ENCODE measurements around the gene GNAI3.

Gene GNAI3

DNA sequence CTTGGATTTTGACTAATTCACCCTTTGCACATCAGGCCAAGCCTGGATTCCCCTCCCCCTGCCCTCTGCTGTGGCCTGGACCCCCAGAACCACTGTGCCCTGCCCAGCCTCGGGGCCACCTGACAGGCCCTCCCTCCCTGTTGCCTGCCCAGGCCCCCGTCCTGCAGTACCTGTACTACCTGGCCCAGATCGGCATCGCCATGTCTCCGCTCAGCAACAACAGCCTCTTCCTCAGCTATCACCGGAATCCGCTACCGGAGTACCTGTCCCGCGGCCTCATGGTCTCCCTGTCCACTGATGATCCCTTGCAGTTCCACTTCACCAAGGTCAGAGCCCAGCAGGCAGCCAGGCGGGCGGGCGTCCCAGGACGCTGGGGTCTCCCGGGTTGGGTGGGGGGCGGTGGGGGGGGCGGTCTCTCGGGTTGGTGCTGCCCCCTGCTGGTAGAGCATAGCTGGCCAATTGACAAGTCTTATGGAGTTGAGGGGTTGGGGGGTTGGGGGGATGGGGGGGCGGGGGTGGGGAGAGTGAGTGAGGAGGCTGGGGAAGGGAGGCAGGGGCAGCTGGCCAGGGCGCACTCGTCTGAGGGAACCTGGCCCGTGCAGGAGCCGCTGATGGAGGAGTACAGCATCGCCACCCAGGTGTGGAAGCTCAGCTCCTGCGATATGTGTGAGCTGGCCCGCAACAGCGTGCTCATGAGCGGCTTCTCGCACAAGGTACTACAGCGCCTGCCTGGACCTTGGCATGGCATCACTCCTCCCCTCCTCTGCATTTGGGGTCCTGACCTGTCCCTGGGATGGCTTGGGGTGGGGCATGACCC lies 81.9 kb downstream of the GNAI3 start:
- Mint-ChIP-seq H3K36me3 (peaks cover 6% of the 10 kb centered on the region), H3K27me3 (no peaks in the 10 kb centered on the region), H3K4me3 (no peak overlapping the region), H3K27ac (no peak overlapping the region), H3K9me3 (no peaks in the 10 kb centered on the region), H3K4me1 (peaks cover 15% of the 10 kb centered on the region)

DNA sequence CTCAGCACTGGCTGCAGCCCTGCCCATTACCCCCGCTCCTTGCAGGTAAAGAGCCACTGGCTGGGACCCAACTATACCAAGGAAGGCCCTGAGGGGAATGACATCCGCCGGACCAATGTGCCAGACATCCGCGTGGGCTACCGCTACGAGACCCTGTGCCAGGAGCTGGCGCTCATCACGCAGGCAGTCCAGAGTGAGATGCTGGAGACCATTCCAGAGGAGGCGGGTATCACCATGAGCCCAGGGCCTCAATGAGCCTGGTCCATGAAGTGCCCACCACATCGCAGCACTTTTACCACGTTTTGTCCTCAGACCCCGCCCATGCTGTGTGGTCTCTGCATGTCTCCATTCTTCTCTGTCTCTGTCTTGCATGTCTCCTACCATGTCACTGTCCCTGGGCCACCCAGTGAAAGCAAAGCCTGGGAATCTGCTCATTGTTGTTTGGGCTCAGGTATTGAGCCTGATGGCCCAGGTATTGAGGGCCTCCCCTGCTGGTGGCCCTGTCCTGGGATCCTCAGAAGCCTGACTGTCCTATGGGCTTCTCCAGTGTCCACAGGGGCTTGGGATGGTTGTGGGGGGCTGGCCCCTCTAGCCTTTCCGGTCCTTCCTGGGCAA lies 82.6 kb downstream of the GNAI3 start:
- no peak overlapping the region for H3K4me3 Mint-ChIP-seq
- H3K9me3 Mint-ChIP-seq: no peaks in the 10 kb centered on the region
- H3K4me1 Mint-ChIP-seq: peaks cover 15% of the 10 kb centered on the region
- H3K27ac Mint-ChIP-seq: no peak overlapping the region
- H3K27me3 Mint-ChIP-seq: no peaks in the 10 kb centered on the region
- peaks cover 6% of the 10 kb centered on the region for H3K36me3 Mint-ChIP-seq

DNA sequence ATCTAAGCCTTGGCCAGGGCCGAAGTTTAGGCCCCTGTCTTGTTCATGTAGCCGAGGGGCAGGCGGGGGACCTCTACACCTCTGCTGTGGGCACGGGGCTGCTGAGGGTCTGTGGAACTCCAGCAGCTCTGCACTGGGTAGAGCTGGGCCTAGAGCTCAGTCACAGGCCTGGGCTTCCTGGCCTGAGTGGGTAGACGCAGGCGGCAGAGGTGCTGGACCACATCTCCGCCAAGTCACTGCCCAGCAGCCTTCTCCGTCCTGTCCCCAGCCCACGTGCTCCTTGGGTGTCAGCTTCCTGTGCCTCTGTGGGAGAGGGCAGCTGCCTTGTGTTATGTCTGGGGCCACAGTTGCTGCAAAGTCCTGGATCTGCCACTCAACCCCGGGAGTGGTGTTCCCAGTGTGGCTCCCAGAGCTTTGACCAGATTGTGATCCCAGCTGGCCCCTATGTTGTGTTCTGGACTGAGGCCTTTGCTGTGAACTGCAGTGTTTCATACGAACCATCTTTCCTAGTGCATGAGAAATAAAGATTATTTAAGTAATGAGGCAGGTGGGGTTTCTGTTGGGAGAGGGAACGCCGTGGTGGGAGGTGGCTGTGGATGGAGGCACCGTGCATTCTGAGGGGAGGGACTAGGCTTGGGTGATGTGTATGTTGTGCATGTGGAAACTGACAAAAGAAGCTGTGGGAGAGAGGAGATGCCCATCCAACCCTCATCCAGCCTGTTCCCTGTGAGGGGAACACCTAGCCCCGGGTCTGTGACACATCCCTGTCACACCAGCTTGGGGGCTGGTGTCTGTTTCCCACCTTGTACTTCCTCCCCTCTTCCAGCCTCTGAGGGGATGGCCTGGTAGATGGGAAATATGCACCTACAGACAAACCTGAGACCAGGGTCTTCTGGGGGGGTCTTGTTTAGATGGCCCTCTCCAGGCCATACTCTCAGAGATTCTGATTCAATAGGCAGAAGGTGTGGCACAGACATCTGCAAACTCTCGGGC lies 83.4 kb downstream of the GNAI3 start:
- Mint-ChIP-seq H3K27me3 (no peaks in the 10 kb centered on the region), H3K36me3 (peaks cover 6% of the 10 kb centered on the region), H3K4me1 (peaks cover 15% of the 10 kb centered on the region), H3K9me3 (no peaks in the 10 kb centered on the region), H3K27ac (peak overlapping the region; percentile 38), H3K4me3 (no peak overlapping the region)

DNA sequence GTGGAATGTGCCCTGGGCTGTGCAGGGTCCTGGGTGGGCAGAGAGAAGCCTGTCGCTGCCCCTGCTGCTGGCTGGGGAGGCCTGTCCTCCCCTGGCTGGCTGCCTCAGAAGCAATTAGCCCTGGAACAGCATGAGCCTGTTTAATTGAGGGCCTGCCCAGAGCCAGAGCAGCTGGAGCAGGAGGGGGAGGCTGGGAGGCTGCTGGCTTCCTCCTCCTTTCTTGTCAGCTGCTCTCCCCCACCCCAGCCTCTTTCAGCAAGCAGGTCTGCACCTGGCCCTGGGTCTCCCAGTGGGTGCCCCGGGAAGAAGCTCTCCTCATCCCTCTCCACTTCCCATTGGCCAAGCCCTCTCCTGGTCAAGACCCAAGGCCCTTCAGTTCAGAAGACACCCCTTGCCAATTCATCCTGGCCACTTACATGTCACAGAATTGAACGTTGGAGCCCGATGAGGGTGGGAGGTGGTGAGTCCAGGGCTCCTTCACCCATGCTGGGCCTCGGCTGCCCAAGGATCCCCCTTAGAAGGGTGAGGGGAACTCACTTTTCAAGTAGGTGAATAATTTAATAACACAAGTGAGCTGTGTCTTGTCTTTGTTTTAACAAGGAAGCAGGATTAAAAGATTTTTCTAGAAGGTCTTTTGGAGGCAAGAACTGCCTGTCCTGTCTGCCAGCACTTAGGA lies 84.4 kb downstream of the GNAI3 start:
- peaks cover 15% of the 10 kb centered on the region for H3K4me1 Mint-ChIP-seq
- no peak overlapping the region for H3K4me3 Mint-ChIP-seq
- H3K27me3 Mint-ChIP-seq: no peaks in the 10 kb centered on the region
- no peak overlapping the region for H3K27ac Mint-ChIP-seq
- H3K36me3 Mint-ChIP-seq: peaks cover 6% of the 10 kb centered on the region
- H3K9me3 Mint-ChIP-seq: no peaks in the 10 kb centered on the region

DNA sequence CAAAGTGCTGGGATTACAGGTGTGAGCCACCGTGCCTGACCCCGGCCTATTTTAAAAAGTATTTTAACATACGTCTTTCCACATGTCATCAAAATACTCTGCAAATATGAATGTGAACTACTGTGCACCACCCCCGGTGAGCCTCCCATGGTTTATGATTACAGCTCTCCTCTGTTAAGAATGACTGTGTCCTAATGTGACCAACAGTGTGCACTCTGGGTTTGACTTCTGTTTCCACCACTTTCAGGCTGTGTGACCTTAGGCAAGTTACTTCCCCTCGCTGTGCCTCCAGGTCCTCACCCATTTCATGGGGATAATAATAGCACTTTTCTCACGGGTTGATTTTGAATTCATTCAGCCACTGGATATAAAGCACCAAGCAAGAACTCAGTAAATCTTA lies 85.9 kb downstream of the GNAI3 start:
- Mint-ChIP-seq H3K4me1 (peaks cover 15% of the 10 kb centered on the region), H3K36me3 (peaks cover 6% of the 10 kb centered on the region), H3K27ac (no peak overlapping the region), H3K9me3 (no peaks in the 10 kb centered on the region), H3K27me3 (no peaks in the 10 kb centered on the region), H3K4me3 (no peak overlapping the region)

DNA sequence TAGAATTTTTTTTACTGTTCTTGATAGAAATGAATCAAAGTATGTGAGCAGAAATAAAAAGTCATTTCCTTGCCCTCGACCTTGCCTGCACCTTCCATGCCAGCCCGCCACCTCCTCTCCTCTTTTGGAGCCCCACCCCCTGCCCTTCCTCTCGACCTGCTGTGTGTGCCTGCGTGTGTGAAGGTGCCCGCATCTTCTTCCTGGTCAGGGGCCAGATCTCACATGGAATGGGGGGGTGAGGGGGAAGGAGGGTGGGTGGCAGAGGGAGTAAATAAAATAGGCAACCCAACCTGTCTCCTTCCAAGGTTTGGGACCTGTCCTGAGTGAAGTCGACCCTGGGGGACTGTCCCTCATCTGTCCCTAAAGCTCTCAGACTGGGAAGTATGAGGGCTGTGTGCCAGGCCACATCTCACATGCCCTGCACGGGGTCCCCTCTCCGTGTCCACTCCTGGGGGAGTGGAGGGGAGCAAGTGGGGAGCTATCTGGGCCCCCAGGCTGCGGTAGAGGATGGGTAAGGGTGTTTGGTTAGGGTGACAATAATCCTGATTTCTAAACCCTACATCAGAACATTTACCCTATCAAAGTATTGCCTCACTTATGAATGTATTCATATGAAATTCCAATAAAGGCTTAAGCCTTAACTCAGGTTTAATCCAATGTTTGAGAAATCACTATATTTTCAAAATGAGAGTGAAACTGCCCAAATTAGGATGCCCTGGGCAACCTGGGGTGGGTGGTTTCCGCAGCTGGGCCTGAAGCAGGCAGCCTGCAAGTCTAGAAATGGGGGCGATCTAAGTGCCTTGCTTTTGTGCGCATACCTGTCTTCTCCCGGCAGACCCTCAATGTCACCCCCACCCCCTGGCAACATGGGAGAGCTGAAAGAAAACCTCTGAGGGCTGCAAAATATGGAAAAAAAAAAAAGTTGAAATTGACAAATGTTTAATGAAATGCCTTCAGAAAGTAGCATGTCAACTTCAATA lies 86.6 kb downstream of the GNAI3 start:
- Mint-ChIP-seq H3K9me3 (no peaks in the 10 kb centered on the region), H3K27me3 (no peaks in the 10 kb centered on the region), H3K27ac (no peak overlapping the region), H3K4me1 (peaks cover 16% of the 10 kb centered on the region), H3K4me3 (no peak overlapping the region), H3K36me3 (peaks cover 1% of the 10 kb centered on the region)

DNA sequence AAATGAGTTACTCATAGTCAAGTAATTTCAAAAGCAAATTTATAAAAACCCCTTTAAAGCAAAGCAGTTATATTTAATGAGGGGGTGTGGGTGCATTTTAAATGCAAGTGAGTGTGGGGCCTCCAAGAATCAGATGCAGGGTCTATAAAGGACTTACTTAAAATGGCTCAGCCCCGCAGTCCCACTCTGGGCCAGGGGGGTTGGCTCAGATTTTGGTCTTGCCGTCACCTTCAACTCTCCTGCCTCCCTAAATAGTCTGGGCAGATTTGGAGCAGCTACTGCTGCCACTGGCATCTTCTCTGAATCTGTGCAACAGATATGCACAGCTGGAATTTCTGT lies 87.4 kb downstream of the GNAI3 start:
- H3K9me3 Mint-ChIP-seq: no peaks in the 10 kb centered on the region
- H3K4me3 Mint-ChIP-seq: no peak overlapping the region
- peaks cover 18% of the 10 kb centered on the region for H3K4me1 Mint-ChIP-seq
- H3K36me3 Mint-ChIP-seq: peaks cover 1% of the 10 kb centered on the region
- H3K27ac Mint-ChIP-seq: no peak overlapping the region
- H3K27me3 Mint-ChIP-seq: no peaks in the 10 kb centered on the region

DNA sequence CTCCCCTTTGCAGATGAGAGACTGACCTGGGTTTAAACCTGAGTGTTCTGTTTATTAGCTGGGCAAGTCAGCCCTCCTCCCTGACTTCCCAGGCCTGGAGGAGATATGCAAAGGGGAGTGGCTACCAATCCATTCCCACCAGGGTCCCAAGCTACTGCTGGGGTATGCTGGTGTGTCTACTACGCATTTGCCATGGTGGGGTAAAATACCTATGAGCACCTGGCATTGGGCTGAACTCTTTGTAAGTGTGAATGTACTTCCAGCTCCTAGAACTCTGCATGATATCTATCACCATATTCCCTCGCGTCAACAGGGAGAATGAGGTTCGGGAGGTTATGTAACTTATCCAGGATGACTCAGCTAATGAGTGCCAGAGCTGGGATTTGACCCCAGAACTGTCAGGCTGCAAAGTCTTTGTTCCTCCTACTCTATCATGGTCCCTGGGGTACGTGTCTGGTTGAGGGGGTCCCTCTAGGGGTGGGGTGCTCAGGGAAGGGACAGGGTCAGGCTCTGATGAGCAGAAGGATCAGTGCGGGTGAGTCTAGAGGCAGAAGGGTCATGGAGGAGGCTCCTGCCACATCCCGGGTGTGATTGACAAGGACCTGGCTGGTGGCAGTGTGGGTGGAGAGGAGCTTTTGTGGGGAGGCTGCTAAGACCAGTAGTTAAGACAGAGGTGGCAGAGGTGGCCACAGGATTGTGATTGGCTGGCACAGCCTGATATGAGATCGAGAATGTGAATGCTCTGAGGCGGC lies 88.0 kb downstream of the GNAI3 start:
- H3K27me3 Mint-ChIP-seq: no peaks in the 10 kb centered on the region
- no peak overlapping the region for H3K27ac Mint-ChIP-seq
- no peaks in the 10 kb centered on the region for H3K36me3 Mint-ChIP-seq
- H3K4me1 Mint-ChIP-seq: peaks cover 18% of the 10 kb centered on the region
- H3K9me3 Mint-ChIP-seq: no peaks in the 10 kb centered on the region
- H3K4me3 Mint-ChIP-seq: no peak overlapping the region

DNA sequence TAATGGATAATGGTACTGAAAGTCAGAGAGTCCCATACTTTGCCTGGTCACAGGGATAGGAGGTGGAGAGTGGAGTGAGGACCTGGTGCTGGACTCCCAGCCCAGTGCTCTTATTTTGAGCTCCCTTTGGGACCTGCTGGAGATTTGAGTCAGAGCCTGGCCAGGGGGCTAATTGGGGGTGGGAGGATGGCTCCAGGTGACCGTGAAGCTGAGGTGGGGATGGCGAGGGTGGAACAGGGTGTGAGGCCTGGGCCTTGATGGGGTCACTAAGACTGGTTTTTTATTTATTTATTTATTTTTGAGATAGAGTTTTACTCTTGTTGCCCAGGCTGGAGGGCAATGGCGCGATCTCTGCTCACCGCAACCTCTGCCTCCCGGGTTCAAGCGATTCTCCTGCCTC lies 89.0 kb downstream of the GNAI3 start:
- H3K27ac Mint-ChIP-seq: no peak overlapping the region
- no peak overlapping the region for H3K4me3 Mint-ChIP-seq
- H3K4me1 Mint-ChIP-seq: peaks cover 18% of the 10 kb centered on the region
- H3K27me3 Mint-ChIP-seq: no peaks in the 10 kb centered on the region
- no peaks in the 10 kb centered on the region for H3K36me3 Mint-ChIP-seq
- no peaks in the 10 kb centered on the region for H3K9me3 Mint-ChIP-seq

DNA sequence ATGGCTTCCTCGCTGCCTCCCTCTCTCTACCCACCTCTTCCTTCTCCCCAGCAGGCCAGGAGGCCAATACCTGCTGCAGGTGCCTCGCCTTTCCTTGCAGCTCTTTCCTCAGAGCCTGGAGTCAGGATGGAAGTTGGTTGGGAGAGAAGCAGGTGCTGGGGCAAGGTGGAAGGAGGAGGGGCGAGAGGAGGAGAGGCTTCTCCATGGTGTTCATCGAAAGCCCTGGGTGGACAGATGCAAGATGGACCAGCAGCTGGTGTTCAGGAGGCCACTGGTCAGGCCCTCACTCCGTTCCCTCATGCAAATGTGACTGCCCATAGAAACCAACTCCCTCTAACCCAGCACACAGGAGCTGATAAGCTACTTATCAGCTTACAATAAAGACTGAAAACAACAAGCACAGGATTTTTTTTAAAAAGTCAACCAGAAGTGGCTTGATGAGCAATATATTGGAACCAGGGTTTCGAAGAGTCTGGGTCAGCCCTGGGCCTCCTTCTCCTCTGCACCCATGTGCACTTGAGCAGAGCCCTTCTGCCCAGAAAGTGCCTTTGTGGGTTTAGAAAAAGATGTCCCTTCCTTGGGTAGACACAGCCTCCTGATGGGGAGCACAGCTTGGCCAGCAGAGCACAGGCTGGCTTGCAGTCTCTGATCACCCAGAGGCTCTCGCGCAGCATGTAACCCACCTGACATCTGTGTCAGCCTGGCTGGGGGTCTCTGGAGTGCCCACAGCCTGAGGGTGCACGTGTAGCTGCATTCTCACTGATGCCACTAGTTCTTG lies 90.8 kb downstream of the GNAI3 start:
- Mint-ChIP-seq H3K36me3 (no peaks in the 10 kb centered on the region), H3K27me3 (no peaks in the 10 kb centered on the region), H3K4me1 (peaks cover 16% of the 10 kb centered on the region), H3K27ac (no peak overlapping the region), H3K9me3 (no peaks in the 10 kb centered on the region), H3K4me3 (no peak overlapping the region)

DNA sequence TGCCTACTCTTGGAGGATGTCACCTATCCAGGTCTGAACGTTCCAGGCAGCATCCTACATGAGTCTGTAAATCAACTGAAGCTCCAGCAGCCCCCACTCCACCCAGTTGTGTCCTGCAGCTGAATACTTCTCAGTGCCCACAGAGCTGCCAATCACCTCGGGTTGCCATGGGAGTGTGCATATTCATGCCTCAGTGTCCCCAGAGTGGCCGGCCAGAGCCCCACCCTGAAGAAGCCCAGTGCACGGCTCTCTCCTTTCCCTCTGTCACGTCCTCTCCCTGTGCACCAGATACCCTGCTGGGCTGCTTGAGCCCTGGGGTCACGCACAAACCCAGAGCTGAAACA lies 91.4 kb downstream of the GNAI3 start:
- Mint-ChIP-seq H3K4me3 (no peak overlapping the region), H3K9me3 (no peaks in the 10 kb centered on the region), H3K36me3 (no peaks in the 10 kb centered on the region), H3K27me3 (no peaks in the 10 kb centered on the region), H3K27ac (no peak overlapping the region), H3K4me1 (peaks cover 11% of the 10 kb centered on the region)

DNA sequence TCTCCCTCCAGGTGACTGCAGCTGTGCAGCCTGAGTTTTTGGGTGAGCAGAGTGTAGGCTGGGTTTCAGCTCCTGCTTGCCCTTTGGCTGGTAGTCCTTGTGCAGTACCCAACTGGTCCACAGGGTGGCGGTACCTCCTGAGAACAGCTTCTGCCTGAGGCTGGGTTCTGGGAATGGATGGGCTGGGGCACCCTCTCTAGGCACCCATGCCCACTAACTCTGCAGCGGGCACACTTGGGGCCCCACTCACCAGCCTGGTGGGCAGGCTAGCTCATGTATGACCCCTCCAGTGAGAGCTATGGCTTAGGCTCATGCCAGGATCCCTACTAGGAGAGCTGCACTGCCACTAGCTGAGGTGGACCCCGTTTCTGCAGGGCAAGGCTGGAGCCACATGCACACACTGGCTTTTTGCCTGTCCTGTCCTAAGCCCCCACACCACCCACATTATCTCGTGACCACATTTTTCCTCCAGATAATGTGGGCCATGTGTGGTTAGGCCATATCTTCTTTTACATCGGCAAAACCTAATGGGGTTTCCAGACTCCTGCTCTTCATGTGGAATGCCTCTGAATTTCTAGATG lies 92.0 kb downstream of the GNAI3 start:
- H3K36me3 Mint-ChIP-seq: no peaks in the 10 kb centered on the region
- peaks cover 5% of the 10 kb centered on the region for H3K4me1 Mint-ChIP-seq
- H3K27me3 Mint-ChIP-seq: no peaks in the 10 kb centered on the region
- no peak overlapping the region for H3K4me3 Mint-ChIP-seq
- H3K27ac Mint-ChIP-seq: no peak overlapping the region
- no peaks in the 10 kb centered on the region for H3K9me3 Mint-ChIP-seq

DNA sequence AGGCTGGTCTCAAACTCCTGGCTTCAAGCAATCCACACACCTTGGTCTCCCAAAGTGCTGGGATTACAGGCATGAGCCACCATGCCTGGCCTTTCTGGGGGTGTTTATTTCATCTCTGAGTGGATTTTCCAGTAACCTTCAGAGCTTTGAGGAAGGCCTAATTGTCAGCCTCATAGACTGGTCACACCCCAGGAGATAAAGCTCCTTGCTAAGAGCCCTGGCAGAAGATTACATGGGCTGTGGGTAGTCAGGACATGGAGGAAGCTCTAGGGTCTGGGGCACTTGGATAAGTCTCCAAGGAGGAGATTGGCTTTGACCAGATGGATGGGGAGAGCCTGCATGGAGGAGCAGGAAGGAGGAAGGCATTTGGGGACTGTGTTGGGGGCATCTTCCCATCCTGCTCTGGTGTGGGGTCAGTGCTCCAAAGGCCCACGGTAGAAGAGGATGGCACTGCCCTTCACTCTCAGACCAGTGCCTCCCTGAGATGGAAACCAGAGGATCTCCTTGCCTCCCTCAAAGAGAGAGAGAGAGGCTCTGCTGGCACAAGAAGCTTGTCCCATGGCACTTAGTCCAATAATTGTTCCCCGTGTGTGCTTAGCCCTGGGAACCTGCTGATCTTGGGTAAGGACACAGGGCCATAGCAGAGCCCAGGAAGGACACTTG lies 92.8 kb downstream of the GNAI3 start:
- peaks cover 3% of the 10 kb centered on the region for H3K4me1 Mint-ChIP-seq
- H3K9me3 Mint-ChIP-seq: no peaks in the 10 kb centered on the region
- H3K36me3 Mint-ChIP-seq: no peaks in the 10 kb centered on the region
- H3K27ac Mint-ChIP-seq: no peak overlapping the region
- no peak overlapping the region for H3K4me3 Mint-ChIP-seq
- H3K27me3 Mint-ChIP-seq: no peaks in the 10 kb centered on the region

All from activated naive CD4-positive, alpha-beta T cell treated with anti-CD3 and anti-CD28 coated beads, Interleukin-2, amount 50 U/mL, for 24 hours (primary cell).